Caco-2 (cell line): ENCODE results near the gene SLC30A4. TPM values are rescaled to one million over a fixed set of nuclear protein-coding genes. Genes with fewer than 3 reads are reported as not detected.

Experiments
- BruUV-seq: library from RNA; stranded (reverse); fragments of 400-500 nt; replicated peaks from 2 replicates; lab custom pipeline; 2021; lab: Mats Ljungman, UMichigan
- CTCF ChIA-PET: fragments of 300-600 bp; sonication (Branson Sonifier 250); formaldehyde crosslinking; loops from one replicate; lab custom pipeline; 2022; ENCODE audit warnings: antibody characterized with exemption; lab: Charles Lee
- POLR2A ChIA-PET: fragments of 300-600 bp; sonication (Branson Sonifier 250); formaldehyde crosslinking; loops from one replicate; lab custom pipeline; 2022; ENCODE audit warnings: antibody characterized with exemption; lab: Charles Lee
- DNase-seq, 2 experiments: peaks; one replicate each; pipeline versions ENCODE4 v3.0.0 to v3.0.0-alpha.2; 2020 to 2022
- H3K27me3 ChIP-seq: replicated peaks from 2 replicates; pipeline ENCODE4 v1.6.0; 2011; ENCODE audit warnings: low read length; ENCODE audit not compliant: control insufficient read depth, insufficient read depth
- H3K36me3 ChIP-seq: 2 replicates; pipeline ENCODE4 v1.5.1; 2011; ENCODE audit warnings: low read length; ENCODE audit not compliant: control insufficient read depth, insufficient read depth
- H3K4me1 ChIP-seq: fragments of 250-450 bp; sonication (Bioruptor Pico); 2 replicates; pipeline ENCODE4 v1.5.1; 2020; ENCODE audit warnings: mild to moderate bottlenecking
- H3K4me3 ChIP-seq: 2 replicates; pipeline ENCODE4 v1.5.1; 2011; ENCODE audit warnings: low read depth, mild to moderate bottlenecking, control low read depth, low read length
- H3K9me3 ChIP-seq: fragments of 250-450 bp; sonication (Bioruptor Pico); 2 replicates; pipeline ENCODE4 v1.5.1; 2020; ENCODE audit warnings: mild to moderate bottlenecking, moderate library complexity
- H3K27ac Mint-ChIP-seq: one replicate; pipeline ENCODE4 v1.8.0; 2022; ENCODE audit warnings: mixed read lengths; ENCODE audit not compliant: unreplicated experiment
- H3K27me3 Mint-ChIP-seq: one replicate; pipeline ENCODE4 v1.8.0; 2022; ENCODE audit warnings: mixed read lengths; ENCODE audit not compliant: insufficient read depth, unreplicated experiment
- H3K36me3 Mint-ChIP-seq: one replicate; pipeline ENCODE4 v1.8.0; 2022; ENCODE audit warnings: mild to moderate bottlenecking, mixed read lengths; ENCODE audit not compliant: insufficient read depth, unreplicated experiment
- H3K4me1 Mint-ChIP-seq: one replicate; pipeline ENCODE4 v1.8.0; 2022; ENCODE audit warnings: low read depth, mixed read lengths; ENCODE audit not compliant: unreplicated experiment
- H3K4me3 Mint-ChIP-seq: one replicate; pipeline ENCODE4 v1.8.0; 2022; ENCODE audit warnings: mild to moderate bottlenecking, moderate library complexity, mixed read lengths; ENCODE audit not compliant: unreplicated experiment
- H3K9me3 Mint-ChIP-seq: one replicate; pipeline ENCODE4 v1.8.0; 2022; ENCODE audit warnings: mixed read lengths; ENCODE audit not compliant: unreplicated experiment
- CTCF ChIP-seq, 2 experiments: fragments of 200-600 bp in 1 of 2; IDR thresholded peaks; 1 replicate in 1 of 2; 2 replicates in 1 of 2; pipeline versions ENCODE4 v1.5.1 to v1.8.0; 2011 to 2022; ENCODE audit warnings: antibody characterized with exemption in 1 of 2, control low read depth in 1 of 2, inconsistent platforms in 1 of 2, low read depth in 1 of 2, low read length in 1 of 2, mild to moderate bottlenecking in 1 of 2, moderate library complexity in 1 of 2; ENCODE audit not compliant: insufficient read depth in 1 of 2, severe bottlenecking in 1 of 2, unreplicated experiment in 1 of 2
- intact Hi-C: fragments of 100-400 bp; cut with micrococcal nuclease; formaldehyde crosslinking; loops from one replicate; pipeline ENCODE4 v1.10.0; 2022; ENCODE audit not compliant: unreplicated experiment
- total RNA-seq: library from RNA; stranded (reverse); gene quantifications from 2 replicates; pipeline ENCODE4 v1.2.3, GENCODE V29; 2022

The SLC30A4 gene
- total RNA-seq, 1 experiment from 2014 or later = 0.61 TPM

- no peak for DNase-seq
- H3K4me1 ChIP-seq = peaks cover 22% of the 10 kb centered on the region
- no TSS peak for BruUV-seq
- no peak for TF ChIP-seq CTCF (IDR thresholded peaks at IDR 0.05; ENCODE audit: insufficient read depth in 1 of 2, low read depth in 1 of 2, low read length in 1 of 2, severe bottlenecking in 1 of 2, unreplicated experiment in 1 of 2)
- no peaks in the 10 kb centered on the region for H3K9me3 Mint-ChIP-seq
- H3K9me3 ChIP-seq = no peaks in the 10 kb centered on the region
- CTCF ChIA-PET = no interaction called here
- intact Hi-C loops = no loop called here
- peaks cover 12% of the 10 kb centered on the region for H3K4me1 Mint-ChIP-seq
- H3K27me3 Mint-ChIP-seq = no peaks in the 10 kb centered on the region
- H3K4me3 ChIP-seq = no peak overlapping the region
- H3K36me3 Mint-ChIP-seq = no peaks in the 10 kb centered on the region
- H3K27ac Mint-ChIP-seq = no peak overlapping the region
- H3K4me3 Mint-ChIP-seq = no peak overlapping the region
- POLR2A ChIA-PET = no interaction called here
- H3K36me3 ChIP-seq = no peaks in the 10 kb centered on the region
- H3K27me3 ChIP-seq = no peaks in the 10 kb centered on the region
These were observed 78.9 kb downstream of the SLC30A4 start for GRCh38 chr15:45443645-45444044.

- no peak for TF ChIP-seq CTCF (IDR thresholded peaks at IDR 0.05; ENCODE audit: insufficient read depth in 1 of 2, low read depth in 1 of 2, low read length in 1 of 2, severe bottlenecking in 1 of 2, unreplicated experiment in 1 of 2)
- Mint-ChIP-seq H3K4me3 (no peak overlapping the region), H3K9me3 (no peaks in the 10 kb centered on the region), H3K27ac (no peak overlapping the region), H3K27me3 (no peaks in the 10 kb centered on the region), H3K36me3 (no peaks in the 10 kb centered on the region), H3K4me1 (peaks cover 6% of the 10 kb centered on the region)
- peaks cover 14% of the 10 kb centered on the region for H3K4me1 ChIP-seq
- no peak for DNase-seq
- BruUV-seq = no TSS peak
- POLR2A ChIA-PET = no interaction called here
- H3K9me3 ChIP-seq = no peaks in the 10 kb centered on the region
- no peaks in the 10 kb centered on the region for H3K27me3 ChIP-seq
- CTCF ChIA-PET = no interaction called here
- H3K36me3 ChIP-seq = no peaks in the 10 kb centered on the region
- intact Hi-C loops = no loop called here
- no peak overlapping the region for H3K4me3 ChIP-seq
These were observed 79.9 kb downstream of the SLC30A4 start for GRCh38 chr15:45442507-45443135.

- H3K4me3 ChIP-seq = no peak overlapping the region
- DNase-seq = no peak
- H3K4me3 Mint-ChIP-seq = no peak overlapping the region
- H3K4me1 ChIP-seq = peaks cover 14% of the 10 kb centered on the region
- H3K9me3 ChIP-seq = no peaks in the 10 kb centered on the region
- no TSS peak for BruUV-seq
- no peaks in the 10 kb centered on the region for H3K36me3 Mint-ChIP-seq
- intact Hi-C loops = no loop called here
- H3K27me3 Mint-ChIP-seq = no peaks in the 10 kb centered on the region
- H3K27me3 ChIP-seq = no peaks in the 10 kb centered on the region
- CTCF ChIA-PET = no interaction called here
- no peak overlapping the region for H3K27ac Mint-ChIP-seq
- H3K4me1 Mint-ChIP-seq = peaks cover 6% of the 10 kb centered on the region
- POLR2A ChIA-PET = no interaction called here
- no peaks in the 10 kb centered on the region for H3K9me3 Mint-ChIP-seq
- TF ChIP-seq CTCF (IDR thresholded peaks at IDR 0.05; ENCODE audit: insufficient read depth in 1 of 2, low read depth in 1 of 2, low read length in 1 of 2, severe bottlenecking in 1 of 2, unreplicated experiment in 1 of 2) = no peak
- no peaks in the 10 kb centered on the region for H3K36me3 ChIP-seq
These were observed 80.9 kb downstream of the SLC30A4 start for GRCh38 chr15:45441686-45442085.
